Measurements from ENCODE around the gene AOAH. TPM values are rescaled to one million over a fixed set of nuclear protein-coding genes. Genes with fewer than 3 reads are reported as not detected.

AOAH gene
- total RNA-seq, 1 experiment from 2014 or later: 0.61 TPM

DNA sequence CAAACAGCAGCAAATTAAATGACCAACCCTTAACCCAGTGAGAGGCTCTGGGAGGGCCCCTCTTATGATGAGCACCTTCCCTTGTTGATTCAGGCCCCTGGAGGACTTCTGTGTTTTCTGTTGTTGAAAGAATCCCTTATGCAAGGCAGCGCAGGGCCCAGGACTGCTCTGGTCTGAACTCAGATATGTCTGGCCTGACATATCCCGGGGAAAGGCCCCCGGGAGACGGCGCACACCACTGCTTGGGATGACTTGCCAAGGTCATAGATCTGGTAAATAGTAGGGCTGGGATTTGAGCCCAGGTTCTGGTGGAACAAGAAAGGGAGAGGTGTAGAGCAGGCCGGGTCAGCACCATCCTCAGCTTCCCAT lies 124.0 kb downstream of the AOAH start:
- Histone ChIP-seq H3K27me3 (replicated peaks) (no peaks in the 10 kb centered on the region), H3K4me1 (replicated peaks) (peaks cover 71% of the 10 kb centered on the region), H3K4me3 (no peak overlapping the region), H3K36me3 (no peaks in the 10 kb centered on the region), H3K27ac (peak overlapping the region; percentile 53), H3K9me3 (replicated peaks) (no peaks in the 10 kb centered on the region)
- DNase-seq (ENCODE audit: low read depth in 1 of 2, low spot score in 2 of 2): no peak

- Histone ChIP-seq H3K4me1 (replicated peaks) (peaks cover 66% of the 10 kb centered on the region), H3K9me3 (replicated peaks) (no peaks in the 10 kb centered on the region), H3K4me3 (no peak overlapping the region), H3K27me3 (replicated peaks) (no peaks in the 10 kb centered on the region), H3K27ac (peak overlapping the region; percentile 53; the same call in 1 of the 2 replicates), H3K36me3 (no peaks in the 10 kb centered on the region)
- DNase-seq (ENCODE audit: low read depth in 1 of 2, low spot score in 2 of 2): no peak
These were observed 124.5 kb downstream of the AOAH start for GRCh38 chr7:36599645-36600313.

GRCh38 chr7:36598054-36598674 lies 126.1 kb downstream of the AOAH start:
- DNase-seq (ENCODE audit: low read depth in 1 of 2, low spot score in 2 of 2): no peak
- no peaks in the 10 kb centered on the region for H3K36me3 ChIP-seq

DNA sequence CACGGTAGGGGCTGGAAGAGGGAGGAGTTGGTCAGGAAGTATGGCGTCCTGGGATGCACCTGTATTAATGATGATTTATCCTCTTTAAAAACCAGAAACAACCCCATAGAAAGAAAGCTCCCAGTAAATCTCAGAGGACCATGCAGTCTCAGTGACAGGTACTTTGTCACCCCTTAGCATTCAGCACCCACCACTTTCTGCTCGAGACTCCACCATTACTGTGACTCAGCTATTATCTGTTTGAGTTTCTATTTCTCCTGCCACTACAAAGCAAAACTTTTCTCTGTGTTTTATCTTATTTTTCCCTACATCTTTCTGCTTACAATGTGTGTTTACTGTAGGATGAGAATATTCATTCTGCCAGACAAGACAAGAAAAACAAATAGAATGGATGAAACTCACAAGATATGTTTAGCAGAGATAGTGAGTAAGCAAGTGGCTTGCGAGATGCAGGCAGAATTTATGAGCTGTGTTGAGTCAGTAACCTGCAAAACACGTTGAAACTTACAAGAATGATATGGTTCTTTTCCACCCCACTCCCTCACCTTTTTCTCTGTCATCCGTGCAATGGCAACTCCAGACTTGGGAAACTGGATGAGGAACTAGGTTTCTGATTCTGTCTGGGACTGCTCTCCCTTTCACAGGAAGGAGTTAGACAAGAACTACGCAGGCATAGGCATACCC lies 127.1 kb downstream of the AOAH start:
- Histone ChIP-seq H3K27me3 (replicated peaks) (no peaks in the 10 kb centered on the region), H3K9me3 (replicated peaks) (no peaks in the 10 kb centered on the region), H3K4me3 (no peak overlapping the region), H3K4me1 (replicated peaks) (peaks cover 48% of the 10 kb centered on the region), H3K27ac (peak overlapping the region; percentile 40), H3K36me3 (no peaks in the 10 kb centered on the region)
- DNase-seq (ENCODE audit: low read depth in 1 of 2, low spot score in 2 of 2): peak in 1 of 2 experiments; percentile 46

More at GRCh38 chr7:36598054-36598674, 126.1 kb downstream of the AOAH start:
- H3K4me1 ChIP-seq (replicated peaks): peaks cover 58% of the 10 kb centered on the region
- H3K27me3 ChIP-seq (replicated peaks): no peaks in the 10 kb centered on the region
- no peak overlapping the region for H3K4me3 ChIP-seq
- H3K27ac ChIP-seq: no peak overlapping the region
- H3K9me3 ChIP-seq (replicated peaks): no peaks in the 10 kb centered on the region

DNA sequence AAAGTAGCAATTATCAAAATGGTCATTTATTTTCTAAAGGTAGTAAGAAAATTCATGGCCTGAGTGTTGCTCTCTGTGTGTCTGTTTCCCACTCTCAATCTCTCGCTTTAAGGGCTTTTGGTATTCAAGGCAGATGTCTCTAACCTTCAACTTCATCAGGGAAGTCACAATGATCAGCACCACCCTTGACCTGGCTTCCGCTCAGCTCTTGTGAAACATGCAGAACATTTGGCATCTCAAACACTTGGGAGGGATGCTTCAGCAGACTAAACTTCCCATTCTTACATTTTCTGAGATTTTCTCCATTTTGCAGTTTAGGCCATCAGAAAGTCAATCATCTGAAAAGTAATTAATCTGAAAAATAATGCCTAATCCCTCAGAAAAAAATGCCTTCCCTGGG lies 129.8 kb downstream of the AOAH start:
- H3K4me3 ChIP-seq: no peak overlapping the region
- no peaks in the 10 kb centered on the region for H3K27me3 ChIP-seq (replicated peaks)
- no peaks in the 10 kb centered on the region for H3K9me3 ChIP-seq (replicated peaks)
- no peaks in the 10 kb centered on the region for H3K36me3 ChIP-seq
- H3K4me1 ChIP-seq (replicated peaks): peaks cover 22% of the 10 kb centered on the region
- no peak for DNase-seq (ENCODE audit: low read depth in 1 of 2, low spot score in 2 of 2)
- H3K27ac ChIP-seq: no peak overlapping the region

- Histone ChIP-seq H3K9me3 (replicated peaks) (no peaks in the 10 kb centered on the region), H3K36me3 (no peaks in the 10 kb centered on the region), H3K4me3 (no peak overlapping the region), H3K27me3 (replicated peaks) (no peaks in the 10 kb centered on the region), H3K4me1 (replicated peaks) (peaks cover 4% of the 10 kb centered on the region), H3K27ac (no peak overlapping the region)
- no peak for DNase-seq (ENCODE audit: low read depth in 1 of 2, low spot score in 2 of 2)
These were observed 132.7 kb downstream of the AOAH start for GRCh38 chr7:36591636-36592035.

- no peak overlapping the region for H3K27ac ChIP-seq
- H3K9me3 ChIP-seq (replicated peaks): no peaks in the 10 kb centered on the region
- no peaks in the 10 kb centered on the region for H3K4me1 ChIP-seq (replicated peaks)
- no peaks in the 10 kb centered on the region for H3K27me3 ChIP-seq (replicated peaks)
- DNase-seq (ENCODE audit: low read depth in 1 of 2, low spot score in 2 of 2): no peak
- H3K4me3 ChIP-seq: no peak overlapping the region
- no peaks in the 10 kb centered on the region for H3K36me3 ChIP-seq
These were observed 134.9 kb downstream of the AOAH start for GRCh38 chr7:36589391-36589790.

DNA sequence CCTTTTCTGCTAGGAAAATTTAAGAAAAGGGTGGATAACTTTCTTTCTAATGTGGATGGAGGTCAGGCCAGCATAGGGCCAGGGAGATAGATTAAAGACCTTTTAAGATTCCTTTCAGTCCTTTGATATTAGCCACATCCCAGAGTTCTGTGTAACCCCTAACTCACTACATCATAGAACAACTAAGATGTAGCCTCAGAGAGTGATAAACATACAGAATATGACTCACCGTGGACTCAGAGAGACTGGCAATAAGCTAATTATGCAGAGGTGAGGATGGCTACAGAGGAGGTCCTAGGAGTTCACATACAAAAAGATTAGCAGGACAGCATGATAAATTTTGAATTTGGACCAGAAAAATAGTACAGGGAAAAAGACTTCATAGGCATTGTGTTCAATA lies 141.0 kb downstream of the AOAH start:
- H3K27ac ChIP-seq: no peak overlapping the region
- no peaks in the 10 kb centered on the region for H3K36me3 ChIP-seq
- H3K9me3 ChIP-seq (replicated peaks): no peaks in the 10 kb centered on the region
- peak in 1 of 2 experiments; percentile 11 for DNase-seq (ENCODE audit: low read depth in 1 of 2, low spot score in 2 of 2)
- no peaks in the 10 kb centered on the region for H3K27me3 ChIP-seq (replicated peaks)
- peaks cover 7% of the 10 kb centered on the region for H3K4me1 ChIP-seq (replicated peaks)
- H3K4me3 ChIP-seq: no peak overlapping the region

GRCh38 chr7:36575832-36576231 lies 148.5 kb downstream of the AOAH start:
- no peaks in the 10 kb centered on the region for H3K36me3 ChIP-seq
- no peak for DNase-seq (ENCODE audit: low read depth in 1 of 2, low spot score in 2 of 2)
- no peaks in the 10 kb centered on the region for H3K27me3 ChIP-seq (replicated peaks)
- H3K27ac ChIP-seq: no peak overlapping the region
- no peaks in the 10 kb centered on the region for H3K4me1 ChIP-seq (replicated peaks)
- no peak overlapping the region for H3K4me3 ChIP-seq
- no peaks in the 10 kb centered on the region for H3K9me3 ChIP-seq (replicated peaks)

- H3K4me1 ChIP-seq (replicated peaks): no peaks in the 10 kb centered on the region
- H3K9me3 ChIP-seq (replicated peaks): no peaks in the 10 kb centered on the region
- H3K4me3 ChIP-seq: no peak overlapping the region
- H3K27ac ChIP-seq: no peak overlapping the region
- H3K36me3 ChIP-seq: no peaks in the 10 kb centered on the region
- no peak for DNase-seq (ENCODE audit: low read depth in 1 of 2, low spot score in 2 of 2)
- H3K27me3 ChIP-seq (replicated peaks): no peaks in the 10 kb centered on the region
These were observed 151.2 kb downstream of the AOAH start for GRCh38 chr7:36573066-36573465.

DNA sequence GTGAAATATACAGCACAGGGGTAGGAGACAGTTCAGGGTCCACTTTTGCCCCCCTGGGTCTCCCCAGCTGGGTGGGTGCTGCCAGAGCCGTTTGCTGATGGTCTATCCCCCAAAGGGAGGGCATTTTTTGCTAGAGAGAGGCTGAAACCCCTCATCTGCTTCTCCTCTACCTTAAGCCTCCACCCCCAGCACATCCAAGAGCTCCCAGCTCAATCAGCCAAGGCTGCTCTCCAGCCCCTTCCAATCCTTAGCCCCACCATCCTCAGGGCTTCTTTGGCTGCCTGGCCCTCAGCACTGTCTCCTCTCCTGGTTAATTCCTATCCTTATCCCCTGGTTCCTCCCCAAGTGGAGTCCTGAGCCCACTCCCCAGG lies 153.1 kb downstream of the AOAH start:
- Histone ChIP-seq H3K36me3 (no peaks in the 10 kb centered on the region), H3K4me3 (no peak overlapping the region), H3K4me1 (replicated peaks) (no peaks in the 10 kb centered on the region), H3K9me3 (replicated peaks) (no peaks in the 10 kb centered on the region), H3K27me3 (replicated peaks) (no peaks in the 10 kb centered on the region), H3K27ac (no peak overlapping the region)
- DNase-seq (ENCODE audit: low read depth in 1 of 2, low spot score in 2 of 2): no peak

GRCh38 chr7:36570528-36571189 lies 153.6 kb downstream of the AOAH start:
- no peak for DNase-seq (ENCODE audit: low read depth in 1 of 2, low spot score in 2 of 2)
- no peaks in the 10 kb centered on the region for H3K36me3 ChIP-seq
- H3K27me3 ChIP-seq (replicated peaks): no peaks in the 10 kb centered on the region
- H3K4me3 ChIP-seq: no peak overlapping the region
- no peaks in the 10 kb centered on the region for H3K4me1 ChIP-seq (replicated peaks)
- H3K27ac ChIP-seq: no peak overlapping the region
- no peaks in the 10 kb centered on the region for H3K9me3 ChIP-seq (replicated peaks)

- no peaks in the 10 kb centered on the region for H3K36me3 ChIP-seq
- no peaks in the 10 kb centered on the region for H3K27me3 ChIP-seq (replicated peaks)
- H3K9me3 ChIP-seq (replicated peaks): no peaks in the 10 kb centered on the region
- H3K27ac ChIP-seq: no peak overlapping the region
- H3K4me1 ChIP-seq (replicated peaks): peaks cover 11% of the 10 kb centered on the region
- H3K4me3 ChIP-seq: no peak overlapping the region
- DNase-seq (ENCODE audit: low read depth in 1 of 2, low spot score in 2 of 2): no peak
These were observed 155.8 kb downstream of the AOAH start for GRCh38 chr7:36568452-36568849.

All from SJSA1 (cell line).